Keratinocyte (primary cell): ENCODE measurements around the gene PADI1. TPM values are rescaled to one million over a fixed set of nuclear protein-coding genes. Genes with fewer than 3 reads are reported as not detected.
A peak's percentile ranks its signal among the peaks of the same experiment; 100 is the strongest.

Experiments used
- DNase-seq: peaks from one replicate; pipeline ENCODE4 v3.0.0-alpha.2; 2011; ENCODE audit warnings: low read depth, missing footprints, low spot score
- FAIRE-seq: peaks from 2 replicates; lab custom pipeline; 2011; peaks lifted over from hg19 to GRCh38; lab: Jason Lieb, UNC
- H2AFZ ChIP-seq: 2 replicates; pipeline ENCODE4 v1.6.0; 2012; ENCODE audit warnings: low read length, control low read depth, inconsistent platforms; ENCODE audit not compliant: control insufficient read depth
- H3K27ac ChIP-seq: 2 replicates; pipeline ENCODE4 v1.5.1; 2011; ENCODE audit warnings: low read length; ENCODE audit not compliant: control insufficient read depth, insufficient read depth
- H3K27me3 ChIP-seq: 3 replicates; pipeline ENCODE4 v1.6.0; 2011; ENCODE audit warnings: low read length; ENCODE audit not compliant: control insufficient read depth, insufficient read depth; ENCODE audit errors: extremely low read depth
- H3K36me3 ChIP-seq, 2 experiments: 2 replicates in 1 of 2; 3 replicates in 1 of 2; pipeline ENCODE4 v1.5.1; 2011; ENCODE audit warnings: low read length in 2 of 2, mild to moderate bottlenecking in 1 of 2; ENCODE audit not compliant: control insufficient read depth in 2 of 2, insufficient read depth in 2 of 2; ENCODE audit errors: extremely low read depth in 1 of 2
- H3K4me1 ChIP-seq: 3 replicates; pipeline ENCODE4 v1.5.1; 2011; ENCODE audit warnings: low read length; ENCODE audit not compliant: control insufficient read depth, insufficient read depth; ENCODE audit errors: extremely low read depth
- H3K4me2 ChIP-seq: 3 replicates; pipeline ENCODE4 v1.6.0; 2011; ENCODE audit warnings: low read depth, low read length; ENCODE audit not compliant: control insufficient read depth, insufficient read depth; ENCODE audit errors: extremely low read depth
- H3K4me3 ChIP-seq, 3 experiments: fragments of 200-600 bp in 1 of 3; sonication (generic) in 1 of 3; 2 replicates in 2 of 3; 3 replicates in 1 of 3; pipeline ENCODE4 v1.5.1; 2011 to 2016; ENCODE audit warnings: low read length in 3 of 3, mild to moderate bottlenecking in 3 of 3, control low read depth in 2 of 3, inconsistent platforms in 1 of 3, low read depth in 1 of 3, mixed read lengths in 1 of 3, mixed run types in 1 of 3, moderate library complexity in 1 of 3; ENCODE audit not compliant: control insufficient read depth in 2 of 3, insufficient read depth in 2 of 3; ENCODE audit errors: extremely low read depth in 1 of 3
- H3K79me2 ChIP-seq: 2 replicates; pipeline ENCODE4 v1.6.0; 2012; ENCODE audit warnings: low read length; ENCODE audit not compliant: control insufficient read depth, insufficient read depth
- H3K9ac ChIP-seq: 3 replicates; pipeline ENCODE4 v1.6.0; 2011; ENCODE audit warnings: low read length; ENCODE audit not compliant: control insufficient read depth, insufficient read depth; ENCODE audit errors: extremely low read depth
- H3K9me1 ChIP-seq: 3 replicates; pipeline ENCODE4 v1.6.0; 2011; ENCODE audit warnings: low read length; ENCODE audit not compliant: control insufficient read depth, insufficient read depth; ENCODE audit errors: extremely low read depth
- H3K9me3 ChIP-seq: 2 replicates; pipeline ENCODE4 v1.5.1; 2012; ENCODE audit warnings: low read depth, low read length; ENCODE audit not compliant: control insufficient read depth
- H4K20me1 ChIP-seq: 3 replicates; pipeline ENCODE4 v1.6.0; 2011; ENCODE audit warnings: low read length; ENCODE audit not compliant: control insufficient read depth, insufficient read depth; ENCODE audit errors: extremely low read depth
- EZH2 ChIP-seq: IDR thresholded peaks from one replicate; pipeline ENCODE4 v1.6.1; 2012; ENCODE audit warnings: inconsistent platforms, mild to moderate bottlenecking, low read length, moderate library complexity
- dilution Hi-C: fragments of 300-500 bp; cut with MboI; formaldehyde crosslinking; loops from one replicate; pipeline ENCODE4 v1.7.0; 2020; ENCODE audit warnings: low sequenced_read_pairs; ENCODE audit not compliant: extremely low pct_ligation_motif_present
- polyA plus RNA-seq, 5 experiments: library from polyadenylated mRNA; depleted of rRNA in 3 of 5; stranded (reverse) in 3 of 5; stranded (forward) in 1 of 5; unstranded in 1 of 5; fragments of >200 nt; gene quantifications; 1 replicate in 1 of 5; 2 replicates in 3 of 5; 3 replicates in 1 of 5; pipeline versions ENCODE4 v1.2.1 to v1.2.3, GENCODE V29; 2011 to 2012; ENCODE audit warnings: missing spikeins in 2 of 5, low read depth in 1 of 5, low replicate concordance in 1 of 5
- TF ChIP-seq, protein P1 (sequence below), 3 experiments: IDR thresholded peaks in 1 of 3; conservative IDR thresholded peaks in 1 of 3; optimal IDR thresholded peaks in 1 of 3; 2 replicates in 2 of 3; 3 replicates in 1 of 3; pipeline versions ENCODE3 to v1.5.1; 2011; ENCODE audit warnings: low read length in 3 of 3, mild to moderate bottlenecking in 3 of 3, moderate library complexity in 2 of 3, control low read depth in 1 of 3, inconsistent platforms in 1 of 3; ENCODE audit not compliant: insufficient read depth in 2 of 3; ENCODE audit errors: extremely low read depth in 1 of 3

The PADI1 gene
- polyA plus RNA-seq, 1 donor (not counting 4 experiments of a cell fraction or from before 2014, with no cell fraction given): 0.96 TPM

DNA sequence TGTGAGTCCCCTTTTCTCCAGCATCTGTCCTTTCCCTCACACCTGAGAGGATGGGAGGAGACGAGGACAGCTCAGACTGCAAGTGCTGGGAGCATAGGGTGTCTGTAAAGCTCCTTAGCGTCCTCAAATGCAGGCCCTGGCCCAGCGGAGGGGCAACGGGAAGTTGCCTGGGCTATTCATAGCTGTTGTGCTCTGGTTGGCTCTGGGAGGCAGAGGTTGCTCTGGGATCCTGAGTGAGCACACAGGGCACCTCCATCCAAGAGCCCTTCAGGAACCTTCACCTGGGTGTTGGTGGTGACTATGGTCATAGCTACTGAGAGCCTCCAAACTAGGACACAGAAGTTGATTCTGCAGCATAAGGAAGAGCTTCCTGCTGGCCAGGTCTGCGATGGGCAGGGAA lies 2.6 kb downstream of the PADI1 start:
- dilution Hi-C loops: no loop called here
- H3K27me3 ChIP-seq: no peaks in the 10 kb centered on the region
- H3K9me1 ChIP-seq: peaks cover 2% of the 10 kb centered on the region
- H2AFZ ChIP-seq: no peak overlapping the region
- DNase-seq (no peak), FAIRE-seq (peak; percentile 20)
- no peaks in the 10 kb centered on the region for H3K79me2 ChIP-seq
- H3K4me2 ChIP-seq: peak overlapping the region; percentile 47
- TF ChIP-seq, protein P1, sequence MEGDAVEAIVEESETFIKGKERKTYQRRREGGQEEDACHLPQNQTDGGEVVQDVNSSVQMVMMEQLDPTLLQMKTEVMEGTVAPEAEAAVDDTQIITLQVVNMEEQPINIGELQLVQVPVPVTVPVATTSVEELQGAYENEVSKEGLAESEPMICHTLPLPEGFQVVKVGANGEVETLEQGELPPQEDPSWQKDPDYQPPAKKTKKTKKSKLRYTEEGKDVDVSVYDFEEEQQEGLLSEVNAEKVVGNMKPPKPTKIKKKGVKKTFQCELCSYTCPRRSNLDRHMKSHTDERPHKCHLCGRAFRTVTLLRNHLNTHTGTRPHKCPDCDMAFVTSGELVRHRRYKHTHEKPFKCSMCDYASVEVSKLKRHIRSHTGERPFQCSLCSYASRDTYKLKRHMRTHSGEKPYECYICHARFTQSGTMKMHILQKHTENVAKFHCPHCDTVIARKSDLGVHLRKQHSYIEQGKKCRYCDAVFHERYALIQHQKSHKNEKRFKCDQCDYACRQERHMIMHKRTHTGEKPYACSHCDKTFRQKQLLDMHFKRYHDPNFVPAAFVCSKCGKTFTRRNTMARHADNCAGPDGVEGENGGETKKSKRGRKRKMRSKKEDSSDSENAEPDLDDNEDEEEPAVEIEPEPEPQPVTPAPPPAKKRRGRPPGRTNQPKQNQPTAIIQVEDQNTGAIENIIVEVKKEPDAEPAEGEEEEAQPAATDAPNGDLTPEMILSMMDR (optimal IDR thresholded peaks at IDR 0.05 in 1 of 3, IDR thresholded peaks at IDR 0.05 in 1 of 3, conservative IDR thresholded peaks at IDR 0.05 in 1 of 3; ENCODE audit: extremely low read depth in 1 of 3, insufficient read depth in 2 of 3, low read length in 3 of 3): no peak
- no peak for TF ChIP-seq EZH2
- no peaks in the 10 kb centered on the region for H3K9me3 ChIP-seq
- peak overlapping the region; percentile 80 for H3K27ac ChIP-seq
- no peaks in the 10 kb centered on the region for H3K36me3 ChIP-seq
- no peaks in the 10 kb centered on the region for H4K20me1 ChIP-seq
- H3K9ac ChIP-seq: peak overlapping the region; percentile 48
- no peak overlapping the region for H3K4me3 ChIP-seq
- peaks cover 58% of the 10 kb centered on the region for H3K4me1 ChIP-seq

DNA sequence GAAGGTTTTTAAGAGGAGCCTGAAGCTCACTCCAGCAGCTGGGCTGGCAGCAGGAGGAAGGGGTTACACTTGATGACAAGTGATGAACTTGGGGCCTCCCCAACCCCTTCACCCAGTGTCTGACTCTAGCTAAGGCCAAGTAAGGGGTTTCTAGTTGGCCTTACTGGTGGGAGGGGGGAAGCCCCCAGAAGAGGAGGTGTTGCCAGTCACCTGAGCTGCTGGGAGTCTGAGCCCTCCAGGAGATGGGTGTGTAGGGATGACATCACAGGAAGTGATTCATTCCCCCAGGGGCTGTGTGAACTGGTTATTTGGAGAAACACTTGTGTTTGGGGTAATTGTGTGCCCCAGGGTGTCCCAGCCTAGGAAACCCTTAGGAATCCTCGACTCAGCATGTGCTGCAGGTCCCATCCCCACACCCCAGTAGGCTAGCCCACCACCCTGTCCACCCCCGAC lies 3.1 kb downstream of the PADI1 start:
- H3K4me2 ChIP-seq: peak overlapping the region; percentile 47
- no peak overlapping the region for H3K4me3 ChIP-seq
- no peaks in the 10 kb centered on the region for H3K79me2 ChIP-seq
- no peaks in the 10 kb centered on the region for H3K9me3 ChIP-seq
- H4K20me1 ChIP-seq: no peaks in the 10 kb centered on the region
- H3K9me1 ChIP-seq: peaks cover 2% of the 10 kb centered on the region
- no peaks in the 10 kb centered on the region for H3K27me3 ChIP-seq
- peak overlapping the region; percentile 48 for H3K9ac ChIP-seq
- H2AFZ ChIP-seq: no peak overlapping the region
- TF ChIP-seq EZH2: no peak
- TF ChIP-seq, protein P1 (optimal IDR thresholded peaks at IDR 0.05 in 1 of 3, IDR thresholded peaks at IDR 0.05 in 1 of 3, conservative IDR thresholded peaks at IDR 0.05 in 1 of 3; ENCODE audit: extremely low read depth in 1 of 3, insufficient read depth in 2 of 3, low read length in 3 of 3): no peak
- FAIRE-seq (peak; percentile 93), DNase-seq (peak; percentile 94)
- dilution Hi-C loops: no loop called here
- no peaks in the 10 kb centered on the region for H3K36me3 ChIP-seq
- peaks cover 62% of the 10 kb centered on the region for H3K4me1 ChIP-seq
- H3K27ac ChIP-seq: peak overlapping the region; percentile 80
